ENCODE results near the gene TENM4. TPM values are rescaled to one million over a fixed set of nuclear protein-coding genes. Genes with fewer than 3 reads are reported as not detected.

Gene TENM4
- total and polyA plus RNA-seq, 2 of the 8 experiments (the other 6 are each of a cell fraction or from before 2014, with no cell fraction given): 3.5 to 7.2 TPM

GRCh38 chr11:78643676-78644056, 797.2 kb downstream of the TENM4 start (continued):
- TF ChIP-seq, protein P1, sequence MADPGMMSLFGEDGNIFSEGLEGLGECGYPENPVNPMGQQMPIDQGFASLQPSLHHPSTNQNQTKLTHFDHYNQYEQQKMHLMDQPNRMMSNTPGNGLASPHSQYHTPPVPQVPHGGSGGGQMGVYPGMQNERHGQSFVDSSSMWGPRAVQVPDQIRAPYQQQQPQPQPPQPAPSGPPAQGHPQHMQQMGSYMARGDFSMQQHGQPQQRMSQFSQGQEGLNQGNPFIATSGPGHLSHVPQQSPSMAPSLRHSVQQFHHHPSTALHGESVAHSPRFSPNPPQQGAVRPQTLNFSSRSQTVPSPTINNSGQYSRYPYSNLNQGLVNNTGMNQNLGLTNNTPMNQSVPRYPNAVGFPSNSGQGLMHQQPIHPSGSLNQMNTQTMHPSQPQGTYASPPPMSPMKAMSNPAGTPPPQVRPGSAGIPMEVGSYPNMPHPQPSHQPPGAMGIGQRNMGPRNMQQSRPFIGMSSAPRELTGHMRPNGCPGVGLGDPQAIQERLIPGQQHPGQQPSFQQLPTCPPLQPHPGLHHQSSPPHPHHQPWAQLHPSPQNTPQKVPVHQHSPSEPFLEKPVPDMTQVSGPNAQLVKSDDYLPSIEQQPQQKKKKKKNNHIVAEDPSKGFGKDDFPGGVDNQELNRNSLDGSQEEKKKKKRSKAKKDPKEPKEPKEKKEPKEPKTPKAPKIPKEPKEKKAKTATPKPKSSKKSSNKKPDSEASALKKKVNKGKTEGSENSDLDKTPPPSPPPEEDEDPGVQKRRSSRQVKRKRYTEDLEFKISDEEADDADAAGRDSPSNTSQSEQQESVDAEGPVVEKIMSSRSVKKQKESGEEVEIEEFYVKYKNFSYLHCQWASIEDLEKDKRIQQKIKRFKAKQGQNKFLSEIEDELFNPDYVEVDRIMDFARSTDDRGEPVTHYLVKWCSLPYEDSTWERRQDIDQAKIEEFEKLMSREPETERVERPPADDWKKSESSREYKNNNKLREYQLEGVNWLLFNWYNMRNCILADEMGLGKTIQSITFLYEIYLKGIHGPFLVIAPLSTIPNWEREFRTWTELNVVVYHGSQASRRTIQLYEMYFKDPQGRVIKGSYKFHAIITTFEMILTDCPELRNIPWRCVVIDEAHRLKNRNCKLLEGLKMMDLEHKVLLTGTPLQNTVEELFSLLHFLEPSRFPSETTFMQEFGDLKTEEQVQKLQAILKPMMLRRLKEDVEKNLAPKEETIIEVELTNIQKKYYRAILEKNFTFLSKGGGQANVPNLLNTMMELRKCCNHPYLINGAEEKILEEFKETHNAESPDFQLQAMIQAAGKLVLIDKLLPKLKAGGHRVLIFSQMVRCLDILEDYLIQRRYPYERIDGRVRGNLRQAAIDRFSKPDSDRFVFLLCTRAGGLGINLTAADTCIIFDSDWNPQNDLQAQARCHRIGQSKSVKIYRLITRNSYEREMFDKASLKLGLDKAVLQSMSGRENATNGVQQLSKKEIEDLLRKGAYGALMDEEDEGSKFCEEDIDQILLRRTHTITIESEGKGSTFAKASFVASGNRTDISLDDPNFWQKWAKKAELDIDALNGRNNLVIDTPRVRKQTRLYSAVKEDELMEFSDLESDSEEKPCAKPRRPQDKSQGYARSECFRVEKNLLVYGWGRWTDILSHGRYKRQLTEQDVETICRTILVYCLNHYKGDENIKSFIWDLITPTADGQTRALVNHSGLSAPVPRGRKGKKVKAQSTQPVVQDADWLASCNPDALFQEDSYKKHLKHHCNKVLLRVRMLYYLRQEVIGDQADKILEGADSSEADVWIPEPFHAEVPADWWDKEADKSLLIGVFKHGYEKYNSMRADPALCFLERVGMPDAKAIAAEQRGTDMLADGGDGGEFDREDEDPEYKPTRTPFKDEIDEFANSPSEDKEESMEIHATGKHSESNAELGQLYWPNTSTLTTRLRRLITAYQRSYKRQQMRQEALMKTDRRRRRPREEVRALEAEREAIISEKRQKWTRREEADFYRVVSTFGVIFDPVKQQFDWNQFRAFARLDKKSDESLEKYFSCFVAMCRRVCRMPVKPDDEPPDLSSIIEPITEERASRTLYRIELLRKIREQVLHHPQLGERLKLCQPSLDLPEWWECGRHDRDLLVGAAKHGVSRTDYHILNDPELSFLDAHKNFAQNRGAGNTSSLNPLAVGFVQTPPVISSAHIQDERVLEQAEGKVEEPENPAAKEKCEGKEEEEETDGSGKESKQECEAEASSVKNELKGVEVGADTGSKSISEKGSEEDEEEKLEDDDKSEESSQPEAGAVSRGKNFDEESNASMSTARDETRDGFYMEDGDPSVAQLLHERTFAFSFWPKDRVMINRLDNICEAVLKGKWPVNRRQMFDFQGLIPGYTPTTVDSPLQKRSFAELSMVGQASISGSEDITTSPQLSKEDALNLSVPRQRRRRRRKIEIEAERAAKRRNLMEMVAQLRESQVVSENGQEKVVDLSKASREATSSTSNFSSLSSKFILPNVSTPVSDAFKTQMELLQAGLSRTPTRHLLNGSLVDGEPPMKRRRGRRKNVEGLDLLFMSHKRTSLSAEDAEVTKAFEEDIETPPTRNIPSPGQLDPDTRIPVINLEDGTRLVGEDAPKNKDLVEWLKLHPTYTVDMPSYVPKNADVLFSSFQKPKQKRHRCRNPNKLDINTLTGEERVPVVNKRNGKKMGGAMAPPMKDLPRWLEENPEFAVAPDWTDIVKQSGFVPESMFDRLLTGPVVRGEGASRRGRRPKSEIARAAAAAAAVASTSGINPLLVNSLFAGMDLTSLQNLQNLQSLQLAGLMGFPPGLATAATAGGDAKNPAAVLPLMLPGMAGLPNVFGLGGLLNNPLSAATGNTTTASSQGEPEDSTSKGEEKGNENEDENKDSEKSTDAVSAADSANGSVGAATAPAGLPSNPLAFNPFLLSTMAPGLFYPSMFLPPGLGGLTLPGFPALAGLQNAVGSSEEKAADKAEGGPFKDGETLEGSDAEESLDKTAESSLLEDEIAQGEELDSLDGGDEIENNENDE (IDR thresholded peaks at IDR 0.05; ENCODE audit: insufficient replicate concordance, low read length): no peak
- TF ChIP-seq CEBPB (IDR thresholded peaks at IDR 0.05; ENCODE audit: low read depth, low read length): no peak
- no peak for TF ChIP-seq SUZ12 (IDR thresholded peaks at IDR 0.05; ENCODE audit: low read length)
- TF ChIP-seq, protein P2, sequence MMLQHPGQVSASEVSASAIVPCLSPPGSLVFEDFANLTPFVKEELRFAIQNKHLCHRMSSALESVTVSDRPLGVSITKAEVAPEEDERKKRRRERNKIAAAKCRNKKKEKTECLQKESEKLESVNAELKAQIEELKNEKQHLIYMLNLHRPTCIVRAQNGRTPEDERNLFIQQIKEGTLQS (IDR thresholded peaks at IDR 0.05; ENCODE audit: insufficient read depth, low read depth, low read length): no peak
